ENCODE results near the gene CDH22.

DNA sequence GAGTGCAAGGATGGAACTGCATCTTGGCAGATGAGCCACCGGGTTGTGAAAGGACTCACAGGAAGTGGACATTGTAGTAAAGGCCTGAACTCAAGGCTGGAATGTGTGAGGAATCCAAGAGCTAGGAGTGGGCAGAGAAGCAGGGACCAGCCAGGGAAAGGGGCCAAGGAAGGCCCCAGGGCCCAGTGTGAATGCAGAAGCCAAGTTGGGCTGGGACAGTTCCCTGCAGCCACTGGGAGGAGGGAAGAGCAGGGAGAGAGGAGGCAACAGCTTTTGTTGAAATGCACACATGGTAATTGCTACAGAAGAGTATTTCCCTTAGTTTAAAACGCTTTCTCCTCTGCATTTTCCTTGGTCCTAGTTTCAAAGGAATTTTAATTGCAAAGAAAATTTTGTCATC, 34.6 kb downstream of the CDH22 start:
- TF ChIP-seq, protein P1, sequence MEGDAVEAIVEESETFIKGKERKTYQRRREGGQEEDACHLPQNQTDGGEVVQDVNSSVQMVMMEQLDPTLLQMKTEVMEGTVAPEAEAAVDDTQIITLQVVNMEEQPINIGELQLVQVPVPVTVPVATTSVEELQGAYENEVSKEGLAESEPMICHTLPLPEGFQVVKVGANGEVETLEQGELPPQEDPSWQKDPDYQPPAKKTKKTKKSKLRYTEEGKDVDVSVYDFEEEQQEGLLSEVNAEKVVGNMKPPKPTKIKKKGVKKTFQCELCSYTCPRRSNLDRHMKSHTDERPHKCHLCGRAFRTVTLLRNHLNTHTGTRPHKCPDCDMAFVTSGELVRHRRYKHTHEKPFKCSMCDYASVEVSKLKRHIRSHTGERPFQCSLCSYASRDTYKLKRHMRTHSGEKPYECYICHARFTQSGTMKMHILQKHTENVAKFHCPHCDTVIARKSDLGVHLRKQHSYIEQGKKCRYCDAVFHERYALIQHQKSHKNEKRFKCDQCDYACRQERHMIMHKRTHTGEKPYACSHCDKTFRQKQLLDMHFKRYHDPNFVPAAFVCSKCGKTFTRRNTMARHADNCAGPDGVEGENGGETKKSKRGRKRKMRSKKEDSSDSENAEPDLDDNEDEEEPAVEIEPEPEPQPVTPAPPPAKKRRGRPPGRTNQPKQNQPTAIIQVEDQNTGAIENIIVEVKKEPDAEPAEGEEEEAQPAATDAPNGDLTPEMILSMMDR (IDR thresholded peaks at IDR 0.05): no peak
- TF ChIP-seq POLR2A (IDR thresholded peaks at IDR 0.05): no peak
